Activated effector memory CD4-positive, alpha-beta T cell treated with anti-CD3 and anti-CD28 coated beads, Interleukin-2, amount 50 U/mL, for 16 hours (primary cell): ENCODE results near the gene NWD2.
"Not testable (repeated sequence)": the region's sequence is repeated elsewhere in the genome, so short reads cannot be mapped to it uniquely, and the experiment has no call there.

Experiments used
- DNase-seq: peaks from one replicate; pipeline ENCODE4 v3.0.0-alpha.2; 2020

The NWD2 gene

GRCh38 chr4:37471093-37471492 is 226.6 kb downstream of the NWD2 start:
- DNase-seq: no peak

DNA sequence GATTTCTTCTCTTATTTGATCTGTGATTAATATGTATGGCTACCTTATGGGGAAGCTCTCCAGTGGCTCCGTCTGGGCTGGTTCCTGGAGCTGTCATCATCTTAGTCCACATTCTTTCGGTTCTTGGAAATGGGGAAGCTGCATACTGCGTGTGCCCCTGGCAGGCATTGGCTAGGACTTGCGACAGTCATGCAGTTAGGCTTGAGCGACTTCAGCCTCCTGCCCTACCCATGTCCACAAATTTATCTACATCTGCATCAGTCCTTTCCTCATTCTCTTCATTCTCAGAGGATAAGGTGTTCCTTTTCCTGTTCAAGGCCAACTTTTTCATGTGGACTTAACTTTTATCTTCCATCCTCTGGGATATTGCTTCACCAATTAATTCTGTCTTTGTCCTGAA is 227.4 kb downstream of the NWD2 start:
- DNase-seq: no peak

GRCh38 chr4:37473807-37474206 is 229.3 kb downstream of the NWD2 start:
- DNase-seq: no peak

DNA sequence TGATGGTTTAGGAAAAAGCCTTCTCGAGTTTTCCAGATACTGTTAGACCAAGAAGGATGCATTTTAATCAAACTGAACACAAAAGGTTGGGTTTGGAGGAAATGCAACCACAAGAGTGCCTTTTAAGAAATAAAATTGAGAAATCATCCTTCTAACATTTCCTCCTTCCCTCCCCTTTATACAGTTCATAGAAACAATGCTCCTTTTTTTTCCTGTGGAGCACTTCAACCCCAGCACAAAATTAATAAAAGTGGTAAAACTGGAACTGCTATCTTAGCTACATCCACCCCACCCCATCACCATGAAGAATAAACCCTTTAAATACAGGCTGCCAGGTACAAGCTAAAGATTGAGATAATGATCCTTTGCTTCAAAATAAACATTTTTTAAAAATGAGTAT is 230.5 kb downstream of the NWD2 start:
- no peak for DNase-seq

DNA sequence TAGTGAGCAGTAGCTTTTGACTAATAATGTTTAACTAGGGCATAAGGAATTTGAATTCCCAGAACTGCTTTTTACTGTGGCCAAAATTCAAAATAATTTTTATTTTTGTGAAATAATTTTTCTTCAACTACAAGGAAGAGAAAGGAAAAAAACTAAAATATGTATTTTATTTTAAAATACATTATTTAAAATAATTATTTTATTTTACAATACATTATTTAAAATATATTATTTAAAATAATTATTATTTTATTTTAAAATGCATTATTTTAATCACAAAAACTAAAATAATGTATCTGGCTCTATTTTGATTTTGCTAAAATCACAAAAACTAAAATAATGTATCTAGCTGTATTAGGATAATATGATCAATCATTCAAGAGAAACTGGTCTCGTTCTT is 231.2 kb downstream of the NWD2 start:
- no peak for DNase-seq

GRCh38 chr4:37476256-37476655 is 231.7 kb downstream of the NWD2 start:
- no peak for DNase-seq

- DNase-seq: no peak
Observed at GRCh38 chr4:37476691-37477090, 232.1 kb downstream of the NWD2 start.

DNA sequence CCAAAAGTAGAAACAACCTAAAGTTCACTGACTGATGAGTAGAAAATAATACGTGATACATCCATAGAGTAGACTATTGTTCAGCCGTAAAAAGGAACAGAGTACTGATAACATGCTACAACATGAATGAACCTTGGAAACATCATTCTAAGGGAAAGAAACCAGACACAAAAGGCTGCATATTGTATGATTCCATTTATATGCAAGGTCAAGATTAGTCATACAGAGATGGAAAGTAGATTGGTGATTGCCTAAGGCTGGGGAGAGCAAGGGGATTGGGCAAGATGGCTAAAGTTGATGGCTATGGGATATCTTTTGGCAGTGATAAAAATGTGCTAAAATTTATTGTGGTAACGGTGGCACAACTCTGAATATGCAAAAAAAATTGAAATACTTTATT is 232.6 kb downstream of the NWD2 start:
- no peak for DNase-seq

- DNase-seq: no peak
Observed at GRCh38 chr4:37478151-37478550, 233.6 kb downstream of the NWD2 start.

- DNase-seq: no peak
Observed at GRCh38 chr4:37480509-37480908, 236.0 kb downstream of the NWD2 start.

DNA sequence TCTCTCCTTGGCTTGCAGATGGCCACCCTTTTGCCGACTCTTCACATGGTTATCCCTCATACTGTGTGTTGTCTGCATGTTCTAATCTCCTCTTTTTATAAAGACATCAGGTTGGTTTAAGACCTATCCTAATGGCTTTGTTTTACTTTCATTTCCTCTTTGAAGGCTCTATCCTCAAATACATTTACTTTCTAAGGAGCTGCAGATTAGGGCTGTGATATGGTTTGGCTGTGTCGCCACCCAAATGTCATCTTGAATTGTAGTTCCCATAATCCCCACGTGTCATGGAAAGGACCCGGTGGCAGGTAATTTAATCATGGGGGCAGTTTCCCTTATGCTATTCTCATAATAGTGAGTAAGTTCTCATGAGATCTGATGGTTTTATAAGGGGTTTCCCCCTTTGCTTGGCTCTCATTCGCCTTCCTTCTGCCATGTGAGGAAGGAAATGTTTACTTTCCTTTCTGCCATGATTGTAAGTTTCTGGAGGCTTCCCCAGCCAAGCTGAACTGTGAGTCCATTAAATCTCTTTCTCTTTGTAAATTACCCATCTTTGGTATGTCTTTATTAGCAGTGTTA is 237.1 kb downstream of the NWD2 start:
- no peak for DNase-seq

DNA sequence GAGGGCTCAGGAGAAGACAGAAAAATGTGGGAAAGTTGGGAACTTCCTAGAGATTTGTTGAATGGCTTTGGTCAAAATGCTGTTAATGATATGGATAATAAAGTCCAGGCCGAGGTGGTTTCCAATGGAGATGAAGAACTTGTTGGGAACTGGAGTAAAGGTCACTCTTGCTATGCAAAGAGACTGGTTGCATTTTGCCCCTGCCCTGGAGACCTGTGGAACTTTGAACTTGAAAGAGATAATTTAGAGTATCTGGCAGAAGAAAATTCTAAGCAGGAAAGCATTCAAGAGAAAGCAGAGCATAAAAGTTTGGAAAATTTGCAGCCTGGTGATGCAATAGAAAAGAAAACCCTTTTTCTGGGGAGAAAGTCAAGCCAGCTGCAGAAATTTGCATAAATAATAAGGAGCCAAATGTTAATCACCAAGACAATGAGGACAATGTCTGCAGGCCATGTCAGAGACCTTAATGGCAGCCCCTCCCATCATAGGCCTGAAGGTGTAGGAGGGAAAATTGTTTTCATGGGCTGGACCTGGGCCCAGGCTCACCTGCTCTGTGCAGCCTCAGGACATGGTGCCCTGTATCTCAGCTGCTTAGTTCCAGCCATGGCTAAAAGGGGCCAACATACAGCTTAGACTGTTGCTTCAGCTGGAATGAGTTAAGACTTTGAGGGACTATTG is 237.8 kb downstream of the NWD2 start:
- no peak for DNase-seq

- no peak for DNase-seq
Observed at GRCh38 chr4:37483610-37484009, 239.1 kb downstream of the NWD2 start.

GRCh38 chr4:37486166-37486565 is 241.6 kb downstream of the NWD2 start:
- DNase-seq: no peak

DNA sequence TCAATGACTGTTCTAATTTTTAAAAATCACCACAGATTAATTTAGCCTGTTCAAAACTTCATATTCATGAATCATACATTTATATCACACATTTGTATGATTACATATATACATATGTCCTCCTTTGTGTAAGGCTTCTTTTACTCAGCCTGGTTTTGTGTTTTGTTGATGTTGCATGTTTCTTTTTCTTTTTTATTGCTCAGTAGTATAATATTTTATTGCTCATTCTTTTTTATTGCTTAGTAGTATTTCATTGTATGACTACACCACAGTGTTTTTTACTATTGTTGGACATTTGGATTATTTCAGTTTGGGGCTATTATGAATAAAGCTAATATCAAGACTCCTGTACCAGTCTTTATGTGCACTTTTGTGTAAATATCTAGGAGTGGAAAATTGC is 243.1 kb downstream of the NWD2 start:
- no peak for DNase-seq

- no peak for DNase-seq
Observed at GRCh38 chr4:37489697-37490096, 245.2 kb downstream of the NWD2 start.

DNA sequence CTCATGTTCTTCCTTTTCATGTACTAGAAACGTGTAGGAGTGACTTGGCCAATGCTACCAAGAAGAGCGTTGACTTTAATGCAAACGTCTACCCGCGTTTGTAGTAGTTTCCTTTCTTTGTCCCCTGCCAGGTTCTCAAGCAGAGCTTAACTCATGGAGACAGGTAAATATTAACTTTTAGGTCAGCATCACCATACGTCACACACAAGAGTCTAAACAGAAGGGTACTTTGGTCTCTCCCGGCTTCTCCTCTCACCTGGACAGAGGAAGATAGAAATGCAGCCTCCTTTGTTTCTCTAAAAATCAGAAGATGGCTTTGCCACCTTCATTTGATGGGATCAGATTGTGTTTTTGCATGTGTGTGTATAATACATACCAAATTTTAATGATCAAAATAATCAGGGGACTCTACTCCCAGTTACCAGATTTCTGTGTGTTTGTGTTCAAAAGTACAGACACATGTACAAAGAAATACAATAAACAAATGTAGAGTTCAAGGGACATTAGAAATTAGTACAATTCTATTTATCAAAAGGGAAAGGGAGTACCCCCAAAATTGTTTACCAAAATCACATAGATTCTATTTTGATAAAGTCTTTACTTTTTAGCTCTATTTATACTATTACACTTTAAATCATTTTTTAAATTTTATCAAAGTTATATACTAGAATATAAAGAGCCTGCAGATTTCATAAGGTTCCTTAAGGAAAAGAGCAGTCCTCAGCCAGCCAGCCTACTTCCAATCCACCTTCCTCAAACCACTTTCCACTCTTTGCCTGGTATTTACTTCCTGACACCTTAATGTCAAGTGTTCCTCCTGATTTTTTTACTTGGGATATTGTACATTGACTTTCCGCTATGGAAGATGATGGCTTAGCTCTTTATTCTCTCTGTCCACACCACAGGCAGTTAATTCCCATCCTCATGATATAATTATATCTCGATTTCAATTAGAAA is 246.1 kb downstream of the NWD2 start:
- no peak for DNase-seq

DNA sequence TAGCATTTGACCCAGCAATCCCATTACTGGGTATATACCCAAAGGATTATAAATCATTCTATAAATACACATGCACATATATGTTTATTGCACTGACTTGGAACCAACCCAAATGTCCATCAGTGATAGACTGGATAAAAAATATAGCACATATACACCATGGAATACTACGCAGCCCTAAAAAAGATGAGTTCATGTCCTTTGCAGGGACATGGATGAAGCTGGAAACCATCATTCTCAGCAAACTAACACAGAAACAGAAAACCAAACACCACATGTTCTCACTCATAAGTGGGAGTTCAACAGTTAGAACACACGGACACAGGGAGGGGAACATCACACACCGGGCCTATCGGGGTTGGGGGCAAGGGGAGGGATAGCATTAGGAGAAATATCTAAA is 250.8 kb downstream of the NWD2 start:
- not testable (repeated sequence) for DNase-seq
